Measurements from ENCODE around the gene MFSD6L.

MFSD6L gene

GRCh38 chr17:8758137-8758596, 41.0 kb downstream of the MFSD6L start, which contains the start of gene SPDYE4:
Gene SPDYE4, minus strand, starts transcription at chr17:8758546. Its CDS starts 164 bp downstream, at chr17:8758382.
- H2AFZ ChIP-seq (ENCODE audit: low read depth, low read length) = no peak within 1 kb of the TSS
- TF ChIP-seq CTCF (IDR thresholded peaks at IDR 0.05; ENCODE audit: borderline replicate concordance, extremely low read depth, low read length, poor library complexity, severe bottlenecking) (no peak), EZH2 (IDR thresholded peaks at IDR 0.05; ENCODE audit: borderline replicate concordance, low read depth, low read length, severe bottlenecking) (no peak)
- no peak within 1 kb of the TSS for H3K9ac ChIP-seq (ENCODE audit: low read depth, low read length)
- H3K9me3 ChIP-seq (ENCODE audit: insufficient read depth, low read length, severe bottlenecking) = no peaks in the 10 kb centered on the region
- H3K4me1 ChIP-seq (ENCODE audit: insufficient read depth, low read length) = no peaks in the 10 kb centered on the region
- DNase-seq (no peak), ATAC-seq (ENCODE audit: insufficient read depth, low read depth) (no peak)
- no peak within 1 kb of the TSS for H3K27ac ChIP-seq (ENCODE audit: low read length)
- no peaks in the 10 kb centered on the region for H3K36me3 ChIP-seq (ENCODE audit: insufficient read depth, low read length)
- H3K79me2 ChIP-seq (ENCODE audit: insufficient read depth, low read length) = no peaks in the 10 kb centered on the region
- no peaks in the 10 kb centered on the region for H4K20me1 ChIP-seq (ENCODE audit: insufficient read depth, low read length)
- H3K27me3 ChIP-seq (ENCODE audit: insufficient read depth, low read length, poor library complexity) = no peaks in the 10 kb centered on the region
- no peak within 1 kb of the TSS for H3K4me2 ChIP-seq (ENCODE audit: insufficient read depth, low read length)
- H3K4me3 ChIP-seq (ENCODE audit: low read depth in 1 of 2, low read length in 2 of 2) = no peak within 1 kb of the TSS

GRCh38 chr17:8757189-8757588, 42.0 kb downstream of the MFSD6L start:
- Histone ChIP-seq H4K20me1 (ENCODE audit: insufficient read depth, low read length) (no peaks in the 10 kb centered on the region), H2AFZ (ENCODE audit: low read depth, low read length) (no peak overlapping the region), H3K4me1 (ENCODE audit: insufficient read depth, low read length) (no peaks in the 10 kb centered on the region), H3K27ac (ENCODE audit: low read length) (no peak overlapping the region), H3K4me2 (ENCODE audit: insufficient read depth, low read length) (no peak overlapping the region), H3K79me2 (ENCODE audit: insufficient read depth, low read length) (no peaks in the 10 kb centered on the region), H3K9ac (ENCODE audit: low read depth, low read length) (no peak overlapping the region), H3K36me3 (ENCODE audit: insufficient read depth, low read length) (no peaks in the 10 kb centered on the region), H3K27me3 (ENCODE audit: insufficient read depth, low read length, poor library complexity) (no peaks in the 10 kb centered on the region), H3K9me3 (ENCODE audit: insufficient read depth, low read length, severe bottlenecking) (no peaks in the 10 kb centered on the region), H3K4me3 (ENCODE audit: low read depth in 1 of 2, low read length in 2 of 2) (no peak overlapping the region)
- DNase-seq = no peak
- no peak for ATAC-seq (ENCODE audit: insufficient read depth, low read depth)
- TF ChIP-seq CTCF (IDR thresholded peaks at IDR 0.05; ENCODE audit: borderline replicate concordance, extremely low read depth, low read length, poor library complexity, severe bottlenecking) (no peak), EZH2 (IDR thresholded peaks at IDR 0.05; ENCODE audit: borderline replicate concordance, low read depth, low read length, severe bottlenecking) (no peak)

GRCh38 chr17:8755590-8756255, 43.4 kb downstream of the MFSD6L start:
- Histone ChIP-seq H3K27ac (ENCODE audit: low read length) (no peak overlapping the region), H3K4me3 (ENCODE audit: low read depth in 1 of 2, low read length in 2 of 2) (no peak overlapping the region), H3K79me2 (ENCODE audit: insufficient read depth, low read length) (no peaks in the 10 kb centered on the region), H3K36me3 (ENCODE audit: insufficient read depth, low read length) (no peaks in the 10 kb centered on the region), H4K20me1 (ENCODE audit: insufficient read depth, low read length) (no peaks in the 10 kb centered on the region), H3K4me1 (ENCODE audit: insufficient read depth, low read length) (no peaks in the 10 kb centered on the region), H3K9me3 (ENCODE audit: insufficient read depth, low read length, severe bottlenecking) (no peaks in the 10 kb centered on the region), H3K27me3 (ENCODE audit: insufficient read depth, low read length, poor library complexity) (no peaks in the 10 kb centered on the region), H3K4me2 (ENCODE audit: insufficient read depth, low read length) (no peak overlapping the region), H2AFZ (ENCODE audit: low read depth, low read length) (no peak overlapping the region), H3K9ac (ENCODE audit: low read depth, low read length) (no peak overlapping the region)
- DNase-seq (no peak), ATAC-seq (ENCODE audit: insufficient read depth, low read depth) (no peak)
- no peak for TF ChIP-seq EZH2 (IDR thresholded peaks at IDR 0.05; ENCODE audit: borderline replicate concordance, low read depth, low read length, severe bottlenecking)
- TF ChIP-seq CTCF (IDR thresholded peaks at IDR 0.05; ENCODE audit: borderline replicate concordance, extremely low read depth, low read length, poor library complexity, severe bottlenecking) = no peak
